Neutrophil (primary cell): ENCODE results near the gene EDAR.

Source experiments
- H3K27ac ChIP-seq: fragments of 200-600 bp; sonication (generic); 2 replicates; pipeline ENCODE4 v1.5.1; 2016; ENCODE audit warnings: mild to moderate bottlenecking, moderate library complexity
- H3K27me3 ChIP-seq: fragments of 200-600 bp; sonication (generic); 2 replicates; pipeline ENCODE4 v1.6.0; 2016; ENCODE audit warnings: mild to moderate bottlenecking
- H3K36me3 ChIP-seq: fragments of 200-600 bp; sonication (generic); 2 replicates; pipeline ENCODE4 v1.5.1; 2017
- H3K4me1 ChIP-seq, 2 experiments: fragments of 200-600 bp in 1 of 2; sonication (generic) in 1 of 2; 1 replicate in 1 of 2; 2 replicates in 1 of 2; pipeline versions ENCODE4 v1.5.1 to v1.6.1; 2013 to 2016; ENCODE audit warnings: low read depth in 1 of 2, low read length in 1 of 2, mild to moderate bottlenecking in 1 of 2, moderate library complexity in 1 of 2; ENCODE audit not compliant: control insufficient read depth in 1 of 2, insufficient read depth in 1 of 2
- H3K4me3 ChIP-seq, 2 experiments: fragments of 200-600 bp in 1 of 2; sonication (generic) in 1 of 2; 1 replicate in 1 of 2; 2 replicates in 1 of 2; pipeline ENCODE4 v1.5.1; 2013 to 2016; ENCODE audit warnings: low read depth in 1 of 2, low read length in 1 of 2, mild to moderate bottlenecking in 1 of 2, moderate library complexity in 1 of 2
- H3K9me3 ChIP-seq: fragments of 200-600 bp; sonication (generic); 2 replicates; pipeline ENCODE4 v1.5.1; 2016
- CTCF ChIP-seq: fragments of 200-600 bp; sonication (generic); IDR thresholded peaks from 2 replicates; pipeline ENCODE4 v1.5.1; 2016; ENCODE audit warnings: antibody characterized with exemption

The EDAR gene

GRCh38 chr2:108986916-108987510 is 2.0 kb downstream of the EDAR start:
- H3K27ac ChIP-seq: no peak overlapping the region
- no peak for TF ChIP-seq CTCF
- H3K4me1 ChIP-seq: no peaks in the 10 kb centered on the region
- H3K36me3 ChIP-seq: no peaks in the 10 kb centered on the region
- H3K27me3 ChIP-seq: peaks cover 18% of the 10 kb centered on the region
- no peak overlapping the region for H3K4me3 ChIP-seq
- no peaks in the 10 kb centered on the region for H3K9me3 ChIP-seq

GRCh38 chr2:108983610-108984009 is 5.4 kb downstream of the EDAR start:
- H3K9me3 ChIP-seq: no peaks in the 10 kb centered on the region
- peaks cover 8% of the 10 kb centered on the region for H3K27me3 ChIP-seq
- TF ChIP-seq CTCF: no peak

GRCh38 chr2:108983061-108983460 is 6.0 kb downstream of the EDAR start:
- TF ChIP-seq CTCF: no peak
- Histone ChIP-seq H3K27ac (no peak overlapping the region), H3K27me3 (peaks cover 3% of the 10 kb centered on the region), H3K4me3 (no peak overlapping the region), H3K36me3 (no peaks in the 10 kb centered on the region), H3K9me3 (no peaks in the 10 kb centered on the region), H3K4me1 (no peaks in the 10 kb centered on the region)

More at GRCh38 chr2:108983610-108984009, 5.4 kb downstream of the EDAR start:
- H3K36me3 ChIP-seq: no peaks in the 10 kb centered on the region
- H3K4me1 ChIP-seq: no peaks in the 10 kb centered on the region
- H3K27ac ChIP-seq: no peak overlapping the region
- H3K4me3 ChIP-seq: no peak overlapping the region

GRCh38 chr2:108982259-108982679 is 6.8 kb downstream of the EDAR start:
- H3K36me3 ChIP-seq: no peaks in the 10 kb centered on the region
- H3K9me3 ChIP-seq: no peaks in the 10 kb centered on the region
- H3K4me3 ChIP-seq: no peak overlapping the region
- TF ChIP-seq CTCF: no peak
- no peak overlapping the region for H3K27ac ChIP-seq
- no peaks in the 10 kb centered on the region for H3K4me1 ChIP-seq
- no peaks in the 10 kb centered on the region for H3K27me3 ChIP-seq

- Histone ChIP-seq H3K4me3 (no peak overlapping the region), H3K27me3 (no peaks in the 10 kb centered on the region), H3K9me3 (no peaks in the 10 kb centered on the region), H3K27ac (no peak overlapping the region), H3K36me3 (no peaks in the 10 kb centered on the region), H3K4me1 (no peaks in the 10 kb centered on the region)
- no peak for TF ChIP-seq CTCF
Observed at GRCh38 chr2:108981846-108982245, 7.2 kb downstream of the EDAR start.
